Gastrocnemius medialis (tissue), 4 donors: ENCODE measurements around the gene POLD3.

Experiments used
- CTCF ChIP-seq, 5 experiments: fragments of 450-650 bp in 3 of 5; fragments of 200-600 bp in 2 of 5; sonication (generic) in 2 of 5; IDR thresholded peaks in 4 of 5; conservative IDR thresholded peaks in 1 of 5; 1 replicate in 4 of 5; 2 replicates in 1 of 5; pipeline ENCODE4 v1.5.1; 2016 to 2019; ENCODE audit warnings: antibody characterized with exemption in 5 of 5, mild to moderate bottlenecking in 3 of 5, moderate library complexity in 3 of 5
- POLR2A ChIP-seq, 2 donors: fragments of 450-650 bp; IDR thresholded peaks; one replicate each; pipeline ENCODE4 v1.6.1; 2017; ENCODE audit warnings: antibody characterized with exemption in 2 of 2, mild to moderate bottlenecking in 2 of 2, moderate library complexity in 2 of 2

GRCh38 chr11:74677131-74677530 is 84.7 kb downstream of the POLD3 start:
- TF ChIP-seq CTCF (IDR thresholded peaks at IDR 0.05 in 4 of 5, conservative IDR thresholded peaks at IDR 0.05 in 1 of 5) (no peak), POLR2A (IDR thresholded peaks at IDR 0.05) (no peak)
